ENCODE results near the gene UBE3D.

Gene UBE3D

DNA sequence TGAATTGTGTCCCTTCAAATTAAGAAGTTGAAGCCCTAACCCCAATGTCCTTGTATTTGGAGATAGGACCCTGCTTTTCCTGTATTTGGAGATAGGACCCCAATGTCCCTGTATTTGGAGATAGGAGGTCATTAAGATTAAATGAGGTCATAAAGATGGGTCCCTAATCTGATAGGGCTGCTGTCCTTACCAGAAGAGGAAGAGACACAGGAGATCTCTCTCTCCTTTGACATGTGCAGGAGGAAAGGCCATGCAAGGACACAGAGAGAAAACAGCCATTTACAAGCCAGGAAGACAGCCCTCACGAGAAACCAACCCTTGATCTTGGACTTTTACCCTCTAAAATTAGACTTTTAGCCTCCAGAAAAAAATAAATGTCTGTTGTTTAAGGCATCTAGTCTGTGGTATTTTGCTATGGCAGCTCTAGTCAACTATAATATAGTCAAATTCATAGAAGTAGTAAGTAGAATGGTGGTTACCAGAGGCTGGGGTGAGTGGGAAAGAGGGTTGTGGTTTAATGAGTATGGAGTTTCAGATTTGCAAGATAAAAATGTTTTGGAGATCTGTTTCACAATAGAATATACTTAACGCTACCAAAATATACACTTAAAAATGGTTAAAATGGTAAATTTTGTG lies 59.3 kb downstream of the UBE3D start:
- TF ChIP-seq, protein P1, sequence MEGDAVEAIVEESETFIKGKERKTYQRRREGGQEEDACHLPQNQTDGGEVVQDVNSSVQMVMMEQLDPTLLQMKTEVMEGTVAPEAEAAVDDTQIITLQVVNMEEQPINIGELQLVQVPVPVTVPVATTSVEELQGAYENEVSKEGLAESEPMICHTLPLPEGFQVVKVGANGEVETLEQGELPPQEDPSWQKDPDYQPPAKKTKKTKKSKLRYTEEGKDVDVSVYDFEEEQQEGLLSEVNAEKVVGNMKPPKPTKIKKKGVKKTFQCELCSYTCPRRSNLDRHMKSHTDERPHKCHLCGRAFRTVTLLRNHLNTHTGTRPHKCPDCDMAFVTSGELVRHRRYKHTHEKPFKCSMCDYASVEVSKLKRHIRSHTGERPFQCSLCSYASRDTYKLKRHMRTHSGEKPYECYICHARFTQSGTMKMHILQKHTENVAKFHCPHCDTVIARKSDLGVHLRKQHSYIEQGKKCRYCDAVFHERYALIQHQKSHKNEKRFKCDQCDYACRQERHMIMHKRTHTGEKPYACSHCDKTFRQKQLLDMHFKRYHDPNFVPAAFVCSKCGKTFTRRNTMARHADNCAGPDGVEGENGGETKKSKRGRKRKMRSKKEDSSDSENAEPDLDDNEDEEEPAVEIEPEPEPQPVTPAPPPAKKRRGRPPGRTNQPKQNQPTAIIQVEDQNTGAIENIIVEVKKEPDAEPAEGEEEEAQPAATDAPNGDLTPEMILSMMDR (IDR thresholded peaks at IDR 0.05; ENCODE audit: insufficient read depth, low read depth, low read length, missing control alignments) = no peak
- no peak for DNase-seq (ENCODE audit: low read depth)
- no peak overlapping the region for H3K4me3 ChIP-seq (ENCODE audit: low read depth, low read length)

DNA sequence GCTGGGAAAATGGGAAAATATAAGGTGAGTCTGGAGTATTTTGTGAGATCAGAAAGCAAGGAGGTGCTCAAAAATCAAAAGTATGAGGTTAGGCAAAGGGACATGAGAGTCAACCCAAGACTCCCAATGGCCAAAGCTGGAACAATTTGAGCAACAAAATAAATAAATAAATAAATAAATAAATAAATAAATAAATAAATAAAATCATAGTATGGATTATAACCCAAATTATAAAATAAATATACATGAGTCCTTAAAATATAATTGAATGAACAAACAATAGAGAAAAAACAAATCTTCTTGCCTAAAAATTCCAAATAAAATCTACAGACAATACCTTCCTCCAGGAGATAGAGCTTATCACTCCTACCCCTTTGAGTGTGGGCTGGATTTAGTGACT lies 69.5 kb downstream of the UBE3D start:
- no peak for DNase-seq (ENCODE audit: low read depth)
- TF ChIP-seq, protein P1 (IDR thresholded peaks at IDR 0.05; ENCODE audit: insufficient read depth, low read depth, low read length, missing control alignments) = no peak
- no peak overlapping the region for H3K4me3 ChIP-seq (ENCODE audit: low read depth, low read length)

DNA sequence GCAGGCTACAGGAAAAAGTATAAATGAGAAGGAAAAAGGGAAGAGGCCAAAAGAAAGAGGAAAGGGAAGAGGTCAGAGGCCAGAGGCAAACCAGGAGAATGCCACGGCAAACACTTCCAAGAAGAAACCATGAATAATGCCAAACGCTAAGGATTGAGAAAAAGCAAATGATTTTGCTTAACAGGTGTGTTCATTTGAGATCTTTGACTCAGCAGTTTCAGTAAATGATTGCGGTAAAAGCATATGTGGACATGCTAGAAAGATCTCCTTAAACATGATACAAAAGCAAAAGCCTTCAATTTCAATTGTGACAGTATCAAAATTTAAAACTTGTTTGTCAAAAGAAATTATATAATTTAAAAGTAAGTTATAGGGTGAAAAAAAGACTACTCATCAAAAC lies 70.6 kb downstream of the UBE3D start:
- DNase-seq (ENCODE audit: low read depth) = no peak
- TF ChIP-seq, protein P1 (IDR thresholded peaks at IDR 0.05; ENCODE audit: insufficient read depth, low read depth, low read length, missing control alignments) = no peak
- no peak overlapping the region for H3K4me3 ChIP-seq (ENCODE audit: low read depth, low read length)

DNA sequence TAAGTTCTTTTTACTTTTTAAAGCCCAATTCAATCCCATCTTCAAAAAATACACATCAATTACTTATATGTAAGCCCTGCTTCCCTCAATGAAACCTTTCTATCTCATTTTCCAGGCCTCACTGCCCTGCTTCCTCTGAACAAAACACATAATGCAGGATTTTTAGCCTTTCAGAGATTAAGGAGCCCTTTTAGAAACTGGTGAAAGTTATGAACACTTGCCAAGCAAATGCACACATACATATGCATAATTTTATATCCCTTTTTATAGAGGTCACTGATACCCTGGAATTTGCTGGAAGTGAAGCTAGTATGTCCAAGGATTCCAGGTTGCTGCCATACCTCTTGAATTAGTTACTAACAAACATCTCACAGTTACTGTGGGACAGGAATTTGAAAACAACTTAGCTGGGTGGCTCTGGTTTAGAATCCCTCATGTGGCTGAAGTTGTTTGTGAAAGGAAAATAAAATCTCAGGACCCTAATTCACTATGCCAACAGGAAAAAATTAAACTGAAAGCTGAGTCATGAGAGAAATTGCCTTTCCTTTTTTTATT lies 75.8 kb downstream of the UBE3D start:
- TF ChIP-seq, protein P1 (IDR thresholded peaks at IDR 0.05; ENCODE audit: insufficient read depth, low read depth, low read length, missing control alignments) = no peak
- H3K4me3 ChIP-seq (ENCODE audit: low read depth, low read length) = no peak overlapping the region
- DNase-seq (ENCODE audit: low read depth) = no peak

DNA sequence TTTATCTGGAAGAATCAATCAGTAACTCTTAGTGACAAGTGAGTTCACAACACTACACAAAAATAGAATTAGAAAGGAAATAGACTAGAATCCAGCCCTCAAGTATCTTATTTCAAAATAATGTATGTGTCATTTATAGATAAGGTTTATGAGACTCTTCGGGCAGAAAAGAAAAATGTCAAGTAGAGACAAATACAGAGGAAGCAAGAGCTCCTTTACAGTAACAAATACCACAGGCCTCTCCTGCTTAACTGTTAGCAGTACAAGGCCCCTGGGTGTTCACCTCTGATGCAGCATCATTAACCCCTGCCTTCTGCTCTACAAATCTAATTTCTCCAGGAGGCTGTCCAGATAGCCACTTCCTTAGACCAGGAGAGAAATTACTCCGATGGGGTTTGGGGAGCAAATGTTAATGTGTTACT lies 76.7 kb downstream of the UBE3D start:
- no peak for DNase-seq (ENCODE audit: low read depth)
- H3K4me3 ChIP-seq (ENCODE audit: low read depth, low read length) = no peak overlapping the region
- TF ChIP-seq, protein P1 (IDR thresholded peaks at IDR 0.05; ENCODE audit: insufficient read depth, low read depth, low read length, missing control alignments) = no peak

DNA sequence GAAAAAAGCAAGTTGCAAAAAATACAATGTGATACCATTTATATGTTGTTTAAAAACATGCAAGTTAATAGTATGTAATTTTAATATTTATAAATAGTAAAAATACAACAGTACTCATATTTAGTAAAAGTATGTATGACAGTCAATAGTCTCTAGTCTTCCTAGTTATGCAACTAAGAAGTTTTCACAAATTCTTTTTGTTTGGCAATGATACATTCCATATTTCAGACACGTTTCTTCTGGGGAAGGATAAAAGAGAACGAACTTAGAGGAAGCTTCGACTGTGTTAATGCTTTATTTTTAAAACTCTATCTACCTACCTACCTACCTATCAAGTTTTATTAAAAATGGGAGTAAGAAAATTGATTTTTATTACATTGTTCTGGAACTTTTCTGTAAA lies 77.7 kb downstream of the UBE3D start:
- H3K4me3 ChIP-seq (ENCODE audit: low read depth, low read length) = no peak overlapping the region
- TF ChIP-seq, protein P1 (IDR thresholded peaks at IDR 0.05; ENCODE audit: insufficient read depth, low read depth, low read length, missing control alignments) = no peak
- no peak for DNase-seq (ENCODE audit: low read depth)

DNA sequence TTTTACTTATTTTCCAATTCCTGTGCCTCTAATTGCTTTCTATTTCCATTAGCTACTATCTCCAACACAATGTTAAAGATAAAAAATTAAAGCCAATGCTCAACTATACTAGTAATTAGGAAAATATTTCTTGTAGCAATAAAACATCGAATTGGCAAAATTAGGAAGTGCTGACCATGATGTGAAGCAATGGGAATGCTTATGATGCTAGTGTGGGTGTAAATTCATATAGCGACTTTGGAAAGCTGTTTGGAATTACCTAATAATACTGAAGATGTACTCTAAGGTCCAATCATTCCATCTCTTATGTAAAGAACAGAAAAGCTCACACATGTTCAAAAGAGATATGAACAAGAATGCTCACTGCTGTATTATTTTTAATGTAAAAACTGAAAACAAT lies 78.2 kb downstream of the UBE3D start:
- TF ChIP-seq, protein P1 (IDR thresholded peaks at IDR 0.05; ENCODE audit: insufficient read depth, low read depth, low read length, missing control alignments) = no peak
- DNase-seq (ENCODE audit: low read depth) = no peak
- H3K4me3 ChIP-seq (ENCODE audit: low read depth, low read length) = no peak overlapping the region
